MM.1S (cell line): ENCODE data around the gene SCGB1A1.

Source experiments
- DNase-seq: peaks from one replicate; pipeline ENCODE4 v3.0.0-alpha.2; 2015
- H2AFZ ChIP-seq: fragments of 300-600 bp; sonication (generic); 2 replicates; pipeline ENCODE4 v1.6.0; 2016; ENCODE audit warnings: antibody characterized with exemption, low read length
- H3F3A ChIP-seq: fragments of 300-600 bp; sonication (generic); 2 replicates; pipeline ENCODE4 v1.6.1; 2016; ENCODE audit warnings: mild to moderate bottlenecking, antibody characterized with exemption, low read length, moderate library complexity, mixed read lengths; ENCODE audit not compliant: insufficient read depth
- H3K27ac ChIP-seq: fragments of 300-600 bp; sonication (generic); 2 replicates; pipeline ENCODE4 v1.5.1; 2016; ENCODE audit warnings: mild to moderate bottlenecking, low read length
- H3K27me3 ChIP-seq: fragments of 300-600 bp; sonication (generic); replicated peaks from 2 replicates; pipeline ENCODE4 v1.6.0; 2016; ENCODE audit warnings: low read length; ENCODE audit not compliant: insufficient read depth
- H3K36me3 ChIP-seq: fragments of 300-600 bp; sonication (generic); replicated peaks from 2 replicates; pipeline ENCODE4 v1.6.1; 2016; ENCODE audit warnings: mild to moderate bottlenecking, low read length, mixed read lengths; ENCODE audit not compliant: insufficient read depth
- H3K4me1 ChIP-seq: fragments of 300-600 bp; sonication (generic); 2 replicates; pipeline ENCODE4 v1.6.1; 2016; ENCODE audit warnings: low read length, mixed read lengths
- H3K4me2 ChIP-seq: fragments of 300-600 bp; sonication (generic); 2 replicates; pipeline ENCODE4 v1.6.0; 2016; ENCODE audit warnings: low read depth, low read length
- H3K4me3 ChIP-seq: fragments of 300-600 bp; sonication (generic); 2 replicates; pipeline ENCODE4 v1.5.1; 2016; ENCODE audit warnings: low read length, mixed read lengths
- H3K79me2 ChIP-seq: fragments of 300-600 bp; sonication (generic); 2 replicates; pipeline ENCODE4 v1.6.1; 2016; ENCODE audit warnings: mixed run types, low read length, mixed read lengths
- H3K9ac ChIP-seq: fragments of 300-600 bp; sonication (generic); 2 replicates; pipeline ENCODE4 v1.6.1; 2016; ENCODE audit warnings: low read length, mixed read lengths
- H3K9me2 ChIP-seq: fragments of 300-600 bp; sonication (generic); replicated peaks from 2 replicates; pipeline ENCODE4 v1.6.1; 2016; ENCODE audit warnings: mild to moderate bottlenecking, low read length, mixed read lengths; ENCODE audit not compliant: insufficient read depth
- H3K9me3 ChIP-seq: fragments of 300-600 bp; sonication (generic); replicated peaks from 2 replicates; pipeline ENCODE4 v1.6.1; 2016; ENCODE audit warnings: mild to moderate bottlenecking, low read length, mixed read lengths; ENCODE audit not compliant: insufficient read depth
- H4K20me1 ChIP-seq: fragments of 300-600 bp; sonication (generic); 2 replicates; pipeline ENCODE4 v1.6.1; 2016; ENCODE audit warnings: mild to moderate bottlenecking, low read length, moderate library complexity, mixed read lengths; ENCODE audit not compliant: insufficient read depth
- CTCF ChIP-seq: fragments of 300-600 bp; sonication (generic); IDR thresholded peaks from 2 replicates; pipeline ENCODE4 v1.5.1; 2016; ENCODE audit warnings: antibody characterized with exemption, low read length, mixed read lengths
- EZH2 ChIP-seq: fragments of 300-600 bp; sonication (generic); optimal IDR thresholded peaks from 2 replicates; pipeline ENCODE3; 2017; ENCODE audit warnings: low read depth, mild to moderate bottlenecking, antibody characterized with exemption, low read length, mixed read lengths
- EZH2phosphoT487 ChIP-seq: fragments of 300-600 bp; sonication (generic); IDR thresholded peaks from 2 replicates; pipeline ENCODE4 v1.6.1; 2018; ENCODE audit warnings: antibody characterized with exemption, low read length

The SCGB1A1 gene

GRCh38 chr11:62418733-62419132 is at the start of gene SCGB1A1:
SCGB1A1 (plus strand) TSS chr11:62419033; CDS start chr11:62419096, 63 bp downstream.
- no peak within 1 kb of the TSS for H3K27ac ChIP-seq
- H3K9ac ChIP-seq, result no peak within 1 kb of the TSS
- H3K27me3 ChIP-seq, result peaks cover 7% of the 10 kb centered on the region
- H3K79me2 ChIP-seq, result no peaks in the 10 kb centered on the region
- H3K9me3 ChIP-seq, result no peaks in the 10 kb centered on the region
- no peaks in the 10 kb centered on the region for H3F3A ChIP-seq
- no peak within 1 kb of the TSS for H3K4me3 ChIP-seq
- H3K36me3 ChIP-seq, result no peaks in the 10 kb centered on the region
- H4K20me1 ChIP-seq, result no peaks in the 10 kb centered on the region
- H2AFZ ChIP-seq, result no peak within 1 kb of the TSS
- no peak for DNase-seq
- TF ChIP-seq EZH2phosphoT487 (no peak), CTCF (no peak), EZH2 (no peak)
- H3K4me1 ChIP-seq, result no peaks in the 10 kb centered on the region
- no peak within 1 kb of the TSS for H3K4me2 ChIP-seq
- no peaks in the 10 kb centered on the region for H3K9me2 ChIP-seq

- H3K9me3 ChIP-seq, result no peaks in the 10 kb centered on the region
- DNase-seq, result no peak
- H3K4me2 ChIP-seq, result no peak overlapping the region
- no peak overlapping the region for H3K4me3 ChIP-seq
- no peaks in the 10 kb centered on the region for H3K9me2 ChIP-seq
- no peaks in the 10 kb centered on the region for H3K36me3 ChIP-seq
- no peaks in the 10 kb centered on the region for H4K20me1 ChIP-seq
- H3K27me3 ChIP-seq, result no peaks in the 10 kb centered on the region
- no peaks in the 10 kb centered on the region for H3K79me2 ChIP-seq
- no peaks in the 10 kb centered on the region for H3F3A ChIP-seq
- no peak overlapping the region for H3K9ac ChIP-seq
- TF ChIP-seq EZH2phosphoT487, result no peak
- no peak for TF ChIP-seq EZH2
- no peak for TF ChIP-seq CTCF
- H2AFZ ChIP-seq, result no peak overlapping the region
- H3K4me1 ChIP-seq, result peaks cover 16% of the 10 kb centered on the region
- H3K27ac ChIP-seq, result no peak overlapping the region
Measured at GRCh38 chr11:62370743-62371440, 47.9 kb upstream of the SCGB1A1 start.

GRCh38 chr11:62372871-62373270 is 46.0 kb upstream of the SCGB1A1 start:
- Histone ChIP-seq H3K9me2 (no peaks in the 10 kb centered on the region), H2AFZ (no peak overlapping the region), H3K27me3 (no peaks in the 10 kb centered on the region), H3K4me1 (peaks cover 16% of the 10 kb centered on the region), H3K79me2 (no peaks in the 10 kb centered on the region), H3K4me2 (peak overlapping the region; percentile 44; the same call in 1 of the 2 replicates), H3F3A (no peaks in the 10 kb centered on the region), H3K4me3 (peak overlapping the region; percentile 7; the same call in 1 of the 2 replicates), H4K20me1 (no peaks in the 10 kb centered on the region), H3K9me3 (no peaks in the 10 kb centered on the region), H3K9ac (no peak overlapping the region), H3K27ac (no peak overlapping the region), H3K36me3 (no peaks in the 10 kb centered on the region)
- TF ChIP-seq EZH2 (no peak), EZH2phosphoT487 (no peak), CTCF (no peak)
- DNase-seq, result peak; percentile 67
